ENCODE results near the gene CDYL2. TPM values are rescaled to one million over a fixed set of nuclear protein-coding genes. Genes with fewer than 3 reads are reported as not detected.

The CDYL2 gene
- total RNA-seq, 1 donor from 2014 or later = 4.5 TPM

DNA sequence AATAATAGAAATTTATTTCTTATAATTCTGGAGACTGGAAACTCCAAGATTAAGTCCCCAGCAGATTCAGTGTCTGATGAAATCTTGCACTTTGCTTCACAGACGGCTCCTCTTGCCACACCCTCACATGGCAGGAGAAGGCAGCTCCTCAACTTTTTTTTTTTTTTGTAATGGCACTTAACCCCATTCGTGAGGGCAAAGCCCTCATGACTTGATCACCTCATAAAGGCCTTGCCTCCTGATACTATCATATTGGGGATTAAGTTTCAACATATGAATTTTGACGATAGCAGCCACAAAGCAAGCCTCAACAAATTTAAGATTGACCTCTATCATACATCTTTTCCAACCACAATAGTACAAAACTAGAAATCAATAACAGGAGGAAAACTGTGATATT lies 42.3 kb upstream of the CDYL2 start:
- peaks cover 8% of the 10 kb centered on the region for H3K36me3 Mint-ChIP-seq (ENCODE audit: low read depth)
- DNase-seq (ENCODE audit: low read depth, low spot score) = no peak

DNA sequence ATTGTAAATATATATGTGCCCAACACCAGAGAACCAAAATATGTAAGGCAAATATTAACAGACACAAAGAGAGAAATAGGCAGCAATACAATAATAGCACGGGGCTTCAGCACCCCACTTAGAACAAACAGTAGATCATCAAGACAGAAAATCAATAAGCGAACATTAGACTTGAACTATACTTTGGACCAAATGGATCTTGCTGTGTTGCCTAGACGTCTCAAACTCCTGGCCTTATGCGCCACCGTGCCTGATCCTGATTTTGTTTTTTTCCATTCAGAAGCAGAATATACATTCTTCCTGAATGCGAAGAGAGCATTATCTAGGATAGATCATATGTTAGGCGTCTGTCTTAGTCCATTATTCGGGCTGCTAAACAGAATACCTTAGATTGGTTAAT lies 41.9 kb upstream of the CDYL2 start:
- Mint-ChIP-seq H3K4me3 (no peak overlapping the region), H3K4me1 (no peaks in the 10 kb centered on the region)
- TF ChIP-seq, protein P1, sequence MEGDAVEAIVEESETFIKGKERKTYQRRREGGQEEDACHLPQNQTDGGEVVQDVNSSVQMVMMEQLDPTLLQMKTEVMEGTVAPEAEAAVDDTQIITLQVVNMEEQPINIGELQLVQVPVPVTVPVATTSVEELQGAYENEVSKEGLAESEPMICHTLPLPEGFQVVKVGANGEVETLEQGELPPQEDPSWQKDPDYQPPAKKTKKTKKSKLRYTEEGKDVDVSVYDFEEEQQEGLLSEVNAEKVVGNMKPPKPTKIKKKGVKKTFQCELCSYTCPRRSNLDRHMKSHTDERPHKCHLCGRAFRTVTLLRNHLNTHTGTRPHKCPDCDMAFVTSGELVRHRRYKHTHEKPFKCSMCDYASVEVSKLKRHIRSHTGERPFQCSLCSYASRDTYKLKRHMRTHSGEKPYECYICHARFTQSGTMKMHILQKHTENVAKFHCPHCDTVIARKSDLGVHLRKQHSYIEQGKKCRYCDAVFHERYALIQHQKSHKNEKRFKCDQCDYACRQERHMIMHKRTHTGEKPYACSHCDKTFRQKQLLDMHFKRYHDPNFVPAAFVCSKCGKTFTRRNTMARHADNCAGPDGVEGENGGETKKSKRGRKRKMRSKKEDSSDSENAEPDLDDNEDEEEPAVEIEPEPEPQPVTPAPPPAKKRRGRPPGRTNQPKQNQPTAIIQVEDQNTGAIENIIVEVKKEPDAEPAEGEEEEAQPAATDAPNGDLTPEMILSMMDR (conservative IDR thresholded peaks at IDR 0.05) = no peak

More for the DNA sequence above, 42.3 kb upstream of the CDYL2 start:
- Mint-ChIP-seq H3K4me1 (no peaks in the 10 kb centered on the region), H3K27me3 (ENCODE audit: low read depth) (peaks cover 29% of the 10 kb centered on the region), H3K27ac (ENCODE audit: unreplicated experiment) (no peak overlapping the region), H3K9me3 (peaks cover 5% of the 10 kb centered on the region), H3K4me3 (no peak overlapping the region)
- TF ChIP-seq, protein P1 (conservative IDR thresholded peaks at IDR 0.05) = no peak

DNA sequence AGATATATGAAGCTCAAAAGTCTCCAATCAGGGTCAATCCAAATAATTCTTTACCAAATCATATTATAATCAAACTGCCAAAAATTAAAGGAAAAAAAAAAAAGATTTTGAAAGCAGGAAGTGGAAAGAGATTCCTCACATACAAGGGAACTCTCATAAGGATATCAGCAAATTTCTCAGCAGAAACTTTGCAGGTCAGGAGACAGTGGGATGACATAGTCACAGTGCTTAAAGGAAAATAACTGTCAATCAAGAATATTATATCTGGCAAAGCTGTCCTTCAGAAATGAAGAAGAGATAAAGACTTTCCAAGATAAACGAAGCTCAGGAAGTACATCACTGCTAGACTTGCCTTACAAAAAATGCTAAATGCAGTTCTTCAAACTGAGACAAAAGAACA lies 40.0 kb upstream of the CDYL2 start:
- DNase-seq (ENCODE audit: low read depth, low spot score) = no peak
- Mint-ChIP-seq H3K27me3 (ENCODE audit: low read depth) (peaks cover 40% of the 10 kb centered on the region), H3K36me3 (ENCODE audit: low read depth) (peaks cover 10% of the 10 kb centered on the region), H3K4me1 (no peaks in the 10 kb centered on the region), H3K9me3 (peaks cover 14% of the 10 kb centered on the region), H3K27ac (ENCODE audit: unreplicated experiment) (no peak overlapping the region), H3K4me3 (no peak overlapping the region)
- TF ChIP-seq, protein P1 (conservative IDR thresholded peaks at IDR 0.05) = no peak

More for the DNA sequence above, 41.9 kb upstream of the CDYL2 start:
- peaks cover 8% of the 10 kb centered on the region for H3K36me3 Mint-ChIP-seq (ENCODE audit: low read depth)
- no peak overlapping the region for H3K27ac Mint-ChIP-seq (ENCODE audit: unreplicated experiment)
- H3K27me3 Mint-ChIP-seq (ENCODE audit: low read depth) = peaks cover 33% of the 10 kb centered on the region
- no peak for DNase-seq (ENCODE audit: low read depth, low spot score)
- peaks cover 9% of the 10 kb centered on the region for H3K9me3 Mint-ChIP-seq

DNA sequence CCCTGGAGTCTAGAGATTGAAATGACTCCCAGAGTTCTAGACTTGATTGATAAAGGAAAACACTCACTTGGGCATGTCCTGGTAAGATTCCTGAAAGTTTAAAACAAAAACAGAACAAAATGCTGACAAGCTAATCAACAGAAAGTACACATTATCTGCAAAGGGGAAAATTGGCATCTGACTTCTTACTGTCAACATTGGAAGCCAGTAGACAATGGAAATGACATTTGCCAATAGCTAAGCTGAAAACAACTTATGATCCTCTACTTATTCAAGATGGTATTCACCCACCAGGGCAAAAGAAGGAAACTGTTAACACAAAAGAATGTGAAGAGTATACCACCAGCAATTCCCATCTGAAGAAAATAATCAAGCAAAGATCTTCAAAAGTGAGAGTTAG lies 36.8 kb upstream of the CDYL2 start:
- DNase-seq (ENCODE audit: low read depth, low spot score) = no peak
- H3K27me3 Mint-ChIP-seq (ENCODE audit: low read depth) = peaks cover 28% of the 10 kb centered on the region
- H3K36me3 Mint-ChIP-seq (ENCODE audit: low read depth) = peaks cover 10% of the 10 kb centered on the region
- peaks cover 3% of the 10 kb centered on the region for H3K4me1 Mint-ChIP-seq
- peaks cover 17% of the 10 kb centered on the region for H3K9me3 Mint-ChIP-seq
- TF ChIP-seq, protein P1 (conservative IDR thresholded peaks at IDR 0.05) = no peak
- H3K4me3 Mint-ChIP-seq = no peak overlapping the region
- no peak overlapping the region for H3K27ac Mint-ChIP-seq (ENCODE audit: unreplicated experiment)

DNA sequence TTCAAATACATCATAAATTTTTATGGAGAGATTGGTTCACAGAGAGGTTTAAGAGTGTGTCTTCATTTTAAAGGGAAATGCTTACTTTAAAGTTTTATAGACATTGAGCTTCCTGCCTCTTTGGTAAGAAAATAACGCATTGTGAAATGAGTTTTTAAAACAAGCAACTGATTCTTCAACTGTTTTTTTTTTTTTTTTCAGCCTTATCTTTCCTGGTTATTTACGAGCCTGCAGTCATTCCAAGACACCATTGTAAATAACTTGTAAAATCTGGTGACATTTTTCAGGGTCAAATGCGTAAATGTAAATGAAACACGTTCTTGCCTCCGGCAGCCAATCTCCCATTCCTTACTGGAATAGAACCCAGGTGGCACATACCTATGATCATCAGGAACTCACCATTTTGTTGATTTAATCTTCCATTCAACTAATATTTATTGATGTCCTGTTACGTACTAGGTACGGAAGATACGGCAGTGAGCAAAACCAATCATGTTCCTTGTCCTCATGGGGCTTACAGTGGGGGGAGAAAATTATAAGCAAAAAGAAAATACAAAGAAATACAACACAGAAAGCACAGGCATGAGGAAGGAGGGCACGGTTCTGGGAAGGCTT lies 33.2 kb upstream of the CDYL2 start:
- Mint-ChIP-seq H3K4me3 (no peak overlapping the region), H3K27me3 (ENCODE audit: low read depth) (peaks cover 19% of the 10 kb centered on the region), H3K27ac (ENCODE audit: unreplicated experiment) (no peak overlapping the region), H3K36me3 (ENCODE audit: low read depth) (peaks cover 2% of the 10 kb centered on the region), H3K4me1 (peaks cover 3% of the 10 kb centered on the region), H3K9me3 (peaks cover 13% of the 10 kb centered on the region)
- no peak for DNase-seq (ENCODE audit: low read depth, low spot score)
- TF ChIP-seq, protein P1 (conservative IDR thresholded peaks at IDR 0.05) = no peak

All from neural crest cell (in vitro differentiated cells).